Measurements from ENCODE around the gene SLC30A1.
"Not testable (repeated sequence)": the region's sequence is repeated elsewhere in the genome, so short reads cannot be mapped to it uniquely, and the experiment has no call there.

The SLC30A1 gene

DNA sequence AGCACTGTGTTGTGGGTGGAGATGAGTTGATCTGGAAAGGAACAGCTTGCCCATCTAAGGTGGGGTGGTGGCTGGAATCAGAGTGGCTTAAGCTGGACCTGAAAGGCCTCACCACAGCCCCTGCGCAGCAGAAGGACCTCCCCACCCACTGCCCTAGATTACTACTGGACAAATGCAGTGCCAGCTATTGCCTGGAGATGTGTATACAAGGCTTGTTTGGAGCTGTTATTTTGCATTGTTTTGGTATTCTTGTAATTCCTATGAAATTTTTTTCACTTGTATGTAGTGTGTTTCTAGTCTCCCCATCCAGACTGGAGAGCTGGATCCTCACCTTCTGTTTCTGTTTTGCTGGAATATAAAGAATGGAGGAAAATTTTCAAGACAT, 1.3 kb upstream of the SLC30A1 start:
- DNase-seq, result no peak

DNA sequence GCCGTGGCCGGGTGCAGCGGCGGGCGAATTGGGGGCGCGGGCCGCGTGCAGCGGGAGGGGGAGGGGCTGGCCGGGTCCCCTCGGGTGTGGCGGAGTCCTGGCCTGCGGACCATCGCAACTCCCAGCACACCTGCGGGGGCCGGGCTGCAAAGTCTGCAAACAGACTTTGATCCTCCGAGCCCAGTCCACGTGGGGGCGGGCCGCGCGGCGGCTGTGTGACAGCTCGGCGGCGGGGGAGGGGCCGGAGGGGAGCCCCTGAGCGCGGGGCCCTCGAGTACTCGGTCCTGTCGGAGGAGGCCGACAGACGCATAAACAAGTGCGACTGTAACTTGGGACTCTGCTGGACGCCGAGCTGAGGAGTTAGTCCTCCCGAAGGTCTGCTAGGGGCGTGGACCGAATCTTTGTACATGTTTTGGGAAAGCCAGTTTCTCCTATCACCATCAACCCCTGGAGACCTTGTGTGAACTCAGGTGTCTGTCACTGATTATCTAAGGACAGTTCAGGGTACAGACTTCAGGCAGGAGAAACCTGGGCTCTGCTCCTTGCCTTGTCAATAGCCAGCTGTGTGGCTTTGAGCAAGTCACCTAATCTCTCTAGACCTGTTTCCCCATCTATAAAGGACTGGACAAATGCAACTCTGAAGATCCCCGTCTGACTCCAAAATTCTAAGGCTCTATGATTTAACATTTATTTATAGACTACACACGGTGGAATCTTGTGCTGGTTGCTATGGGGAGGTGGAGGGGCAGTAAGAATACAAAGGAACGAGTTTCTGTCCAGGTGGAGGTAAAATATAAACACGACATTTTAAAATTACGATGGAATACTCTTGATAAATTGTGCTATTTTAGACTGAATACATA, 710 bp upstream of the SLC30A1 start:
- DNase-seq, result peak; percentile 76

DNA sequence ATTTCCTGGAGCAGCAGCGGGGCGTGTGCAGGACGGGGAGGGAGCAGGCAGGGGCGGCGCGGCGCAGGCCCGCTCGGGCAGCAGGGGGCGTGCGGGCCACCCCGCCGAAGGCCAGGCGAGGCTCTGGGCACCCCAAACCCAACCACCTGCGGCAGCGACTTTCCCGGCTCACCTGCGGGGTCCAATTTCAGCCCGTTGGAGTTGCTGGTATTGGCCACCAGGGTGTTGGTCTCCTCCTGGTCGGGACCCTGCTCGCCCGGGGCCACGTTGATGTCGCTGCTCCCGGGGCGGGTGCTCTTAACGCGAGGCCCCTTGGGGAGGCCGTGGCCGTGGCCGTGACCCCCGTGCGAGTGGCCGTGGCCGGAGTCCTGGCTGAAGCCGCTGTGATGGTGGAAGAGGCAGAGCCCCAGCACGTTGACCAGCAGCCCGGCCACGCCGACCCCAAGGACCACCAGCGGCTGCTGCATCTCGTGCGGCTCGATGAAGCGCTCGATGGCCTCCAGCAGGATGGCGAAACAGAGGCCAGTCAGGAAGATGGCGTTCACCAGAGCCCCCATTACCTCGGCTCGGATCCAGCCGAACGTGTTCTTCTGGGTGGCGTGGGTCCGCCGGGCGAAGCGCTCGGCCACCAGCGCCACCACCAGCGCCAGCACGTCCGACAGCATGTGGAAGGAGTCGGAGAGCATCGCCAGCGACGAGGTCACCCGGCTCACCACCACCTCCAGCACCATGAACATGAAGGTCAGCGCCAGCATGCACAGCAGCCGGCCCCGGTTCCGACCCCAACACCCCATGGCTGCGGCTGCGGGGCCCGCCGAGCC, 932 bp downstream of the SLC30A1 start:
- peak; percentile 53 for DNase-seq

DNA sequence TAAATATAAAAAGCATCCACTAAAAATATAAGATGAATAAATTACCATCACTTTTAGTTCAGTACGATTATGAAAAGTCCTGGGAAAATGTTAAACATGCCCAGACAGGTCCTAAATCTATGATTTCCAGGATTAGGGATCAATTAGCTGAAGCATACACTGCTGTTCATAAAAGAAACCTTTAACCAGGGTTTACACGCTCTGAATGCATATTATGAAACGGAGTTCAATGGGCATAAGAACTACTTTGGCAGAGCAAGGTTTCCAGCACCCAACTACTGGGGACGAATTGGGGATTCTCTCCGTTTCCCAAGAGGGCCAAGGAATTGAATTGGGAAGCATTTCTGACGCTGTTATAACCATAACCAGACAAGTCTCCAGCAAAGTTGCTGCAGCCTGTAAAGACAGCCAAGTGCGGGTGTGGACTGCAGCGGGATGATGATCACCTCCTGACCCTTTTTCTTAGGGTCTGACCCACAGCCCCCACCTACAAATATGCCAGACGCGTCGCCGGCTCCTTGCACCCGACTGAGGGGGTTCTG, 1.6 kb downstream of the SLC30A1 start:
- peak; percentile 52 for DNase-seq

DNA sequence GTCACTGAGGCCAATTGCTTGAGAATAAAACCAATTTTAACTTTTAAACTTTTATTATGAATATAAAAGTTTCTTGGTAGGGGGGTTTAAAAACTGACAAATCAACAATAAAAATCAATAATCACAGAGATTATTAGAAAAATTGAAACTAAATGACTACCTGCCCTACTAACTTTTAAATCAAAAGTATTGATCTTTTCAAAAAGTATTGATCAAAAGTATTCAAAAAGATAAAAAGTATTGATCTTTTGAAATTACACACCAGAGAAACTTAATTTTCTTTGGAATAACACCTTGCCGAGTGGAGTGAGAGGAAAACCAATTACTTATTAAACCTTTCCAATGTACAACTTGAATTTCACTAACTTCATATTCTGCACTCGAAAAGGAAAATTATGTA, 2.2 kb downstream of the SLC30A1 start:
- DNase-seq, result no peak

DNA sequence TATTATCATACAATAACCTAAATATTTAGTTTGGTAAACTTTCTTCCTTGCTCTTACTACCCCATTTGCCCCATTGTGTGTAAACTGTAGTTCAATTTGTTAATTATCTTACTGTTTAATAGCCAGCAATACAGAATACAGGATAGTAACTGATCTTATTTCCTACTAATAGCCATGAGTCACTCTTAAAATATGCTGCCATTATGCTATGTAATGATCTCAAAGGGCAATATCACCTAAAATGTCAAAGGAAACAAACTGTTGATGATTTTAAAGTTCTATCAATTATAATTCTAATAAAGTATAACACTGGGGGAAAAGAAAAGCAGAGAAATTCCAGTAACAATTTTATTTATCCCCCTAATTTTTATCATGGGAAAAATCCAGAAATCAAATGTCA, 4.3 kb downstream of the SLC30A1 start:
- DNase-seq, result no peak

DNA sequence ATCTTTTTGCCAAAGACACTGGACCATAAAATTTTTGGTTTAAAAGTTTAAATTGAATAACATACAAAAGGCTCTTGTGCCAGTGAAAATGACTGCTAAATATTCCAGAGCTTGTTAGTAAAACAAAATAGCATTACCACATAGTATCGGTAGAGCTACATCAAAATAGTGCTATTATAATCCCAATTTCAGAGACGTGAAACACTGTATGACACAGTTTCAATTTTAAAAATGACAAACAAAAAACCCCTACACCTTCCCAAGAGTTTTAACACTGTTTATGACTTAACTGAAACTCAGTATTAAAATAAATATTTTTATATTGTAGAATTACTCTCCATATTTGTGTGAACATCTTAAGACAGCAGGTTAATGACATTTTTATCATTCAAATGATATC, 7.0 kb downstream of the SLC30A1 start:
- no peak for DNase-seq

DNA sequence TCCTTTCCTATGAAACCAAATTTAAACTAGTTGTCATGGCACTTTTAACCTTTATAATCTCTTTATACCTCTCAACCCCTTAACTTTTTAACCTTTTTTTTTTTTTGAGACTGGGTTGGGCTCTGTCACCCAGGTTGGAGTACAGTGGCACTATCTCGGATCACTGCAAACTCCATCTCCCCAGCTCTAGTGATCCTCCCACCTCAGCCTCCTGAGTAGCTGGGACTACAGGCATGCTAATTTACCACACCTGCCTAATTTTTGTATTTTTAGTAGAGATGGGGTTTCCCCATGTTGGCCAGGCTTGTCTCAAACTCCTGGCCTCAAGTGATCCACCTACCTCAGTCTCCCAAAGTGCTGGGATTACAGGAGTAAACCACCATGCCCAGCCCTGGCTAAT, 8.6 kb downstream of the SLC30A1 start:
- not testable (repeated sequence) for DNase-seq

DNA sequence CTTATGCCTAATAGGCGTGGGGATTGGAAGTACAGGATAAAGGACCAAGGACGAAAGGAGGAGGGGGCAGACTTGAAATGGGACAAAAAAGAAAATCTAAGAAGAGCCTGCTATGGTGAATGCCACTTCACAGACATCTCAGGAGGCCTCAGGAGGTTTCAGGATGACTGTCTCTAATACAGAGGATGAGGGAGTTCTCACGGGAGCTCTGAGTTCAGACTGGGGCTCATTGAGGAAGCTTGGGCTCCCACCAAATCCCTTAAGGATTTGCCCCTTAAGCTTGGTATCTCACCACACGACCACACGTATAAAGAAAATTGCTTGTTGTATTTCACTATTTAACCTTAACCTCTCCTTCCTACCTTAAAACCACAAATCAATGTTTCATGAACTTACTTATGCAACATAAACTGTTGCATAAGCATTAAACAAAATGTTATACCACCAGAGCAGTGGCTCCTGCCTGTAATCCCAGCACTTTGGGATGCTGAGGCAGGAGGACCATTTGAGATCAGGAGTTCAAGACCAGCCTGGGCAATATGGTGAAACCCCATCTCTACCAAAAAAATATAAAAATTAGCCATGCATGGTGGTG, 12.4 kb downstream of the SLC30A1 start:
- DNase-seq, result no peak

DNA sequence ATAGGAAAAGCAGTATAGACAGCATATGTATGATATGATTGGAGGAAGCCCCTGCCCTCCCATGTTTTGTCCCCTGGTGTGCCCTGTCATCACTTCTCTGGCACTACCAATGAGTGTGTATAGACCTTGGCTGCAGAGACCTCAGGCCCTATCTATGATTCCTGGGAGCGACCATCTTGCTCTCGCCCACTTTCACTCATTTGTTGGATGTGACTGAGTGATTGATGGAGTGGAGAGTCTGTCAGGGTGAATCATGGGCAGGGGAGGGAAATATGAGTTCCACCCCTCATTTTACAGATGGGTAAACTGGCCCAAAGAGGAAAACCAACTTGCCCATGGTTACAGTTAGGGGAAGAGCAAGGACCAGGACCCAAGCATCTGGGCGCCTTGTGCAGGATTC, 14.9 kb downstream of the SLC30A1 start:
- DNase-seq, result no peak

DNA sequence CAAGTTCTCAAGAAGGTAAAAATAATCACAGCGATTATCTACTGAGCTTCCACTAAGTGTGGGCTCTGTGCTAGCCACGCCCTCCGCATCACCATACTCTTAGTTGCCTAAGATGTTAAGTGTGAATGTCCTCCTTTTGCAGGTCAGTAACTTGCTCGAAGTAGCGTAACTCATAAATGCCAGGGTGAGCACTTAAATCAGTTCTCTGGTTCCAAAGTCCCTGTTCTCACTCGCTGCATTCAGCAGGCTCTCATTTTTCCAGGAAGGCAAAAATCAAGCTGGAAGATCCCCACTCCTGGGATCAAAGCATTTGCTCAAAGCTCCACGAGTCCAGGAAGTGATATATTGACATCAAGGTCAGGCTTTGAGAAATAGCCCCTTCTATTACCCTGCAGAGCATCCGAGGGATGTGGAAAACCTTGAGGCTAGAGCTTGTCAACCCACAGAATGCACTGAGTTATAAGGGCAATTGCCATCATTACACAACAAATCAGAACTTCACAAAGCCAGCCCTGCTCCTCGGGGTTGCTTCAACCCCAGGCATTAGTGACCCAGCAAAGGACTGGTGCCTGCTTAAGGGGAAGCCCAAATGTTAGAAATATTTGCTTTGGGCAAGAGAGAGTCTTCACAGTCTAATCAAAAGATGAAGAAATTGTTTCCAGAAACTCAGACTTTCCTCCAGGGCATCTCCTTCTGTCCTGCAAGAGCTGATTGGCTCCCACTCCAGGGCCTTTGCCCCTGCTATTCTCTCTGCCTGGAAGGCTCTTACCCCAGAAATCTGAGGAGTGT, 19.5 kb downstream of the SLC30A1 start:
- DNase-seq, result no peak

DNA sequence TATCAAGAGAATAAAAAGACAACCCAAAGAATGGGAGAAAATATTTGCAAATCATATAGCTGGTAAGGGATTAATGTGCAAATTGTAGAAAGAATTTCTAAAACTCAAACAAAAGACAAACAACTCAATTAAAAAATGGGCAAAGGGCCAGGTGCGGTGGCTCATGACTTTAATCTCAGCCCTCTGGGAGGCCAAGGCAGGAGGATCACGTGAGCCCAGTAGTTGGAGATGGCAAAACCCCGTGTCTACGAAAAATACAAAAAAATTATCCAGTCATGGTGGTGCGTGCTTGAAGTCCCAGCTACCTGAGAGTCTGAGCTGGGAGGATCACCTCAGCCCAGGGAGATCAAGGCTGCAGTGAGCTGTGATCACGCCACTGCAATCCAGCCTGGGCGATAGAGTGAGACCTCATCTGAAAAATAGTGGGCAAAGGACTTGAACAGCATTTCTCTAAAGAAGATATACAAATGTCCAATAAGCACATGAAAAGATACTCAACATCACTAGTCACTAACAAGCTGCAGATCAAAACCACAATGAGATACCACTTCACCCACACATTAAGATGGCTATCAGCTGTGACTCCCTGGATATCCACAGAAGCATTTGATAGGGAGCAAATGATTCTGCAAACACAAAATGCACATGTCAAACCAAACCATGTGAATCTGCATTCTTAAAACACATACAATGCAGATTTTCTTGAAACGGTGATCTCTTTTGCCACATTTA, 20.9 kb downstream of the SLC30A1 start:
- no peak for DNase-seq

DNA sequence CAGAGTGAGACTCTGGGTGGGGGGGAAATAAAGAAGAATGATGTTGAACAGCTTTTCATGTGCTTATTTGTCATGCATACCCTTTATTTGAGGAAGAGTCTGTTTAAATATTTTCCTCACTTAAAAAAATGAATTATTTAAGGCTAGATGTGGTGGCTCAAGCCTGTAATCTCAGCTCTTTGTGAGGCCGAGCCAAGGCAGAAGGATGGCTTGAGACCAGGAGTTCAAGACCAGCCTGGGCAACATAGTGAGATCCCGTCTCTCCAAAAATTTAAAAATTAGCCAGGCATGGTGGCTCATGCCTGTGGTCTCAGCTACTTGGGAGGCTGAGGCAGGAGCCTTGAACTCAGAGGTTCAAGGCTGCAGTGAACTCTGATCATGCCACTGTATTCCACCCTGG, 25.4 kb downstream of the SLC30A1 start:
- no peak for DNase-seq

DNA sequence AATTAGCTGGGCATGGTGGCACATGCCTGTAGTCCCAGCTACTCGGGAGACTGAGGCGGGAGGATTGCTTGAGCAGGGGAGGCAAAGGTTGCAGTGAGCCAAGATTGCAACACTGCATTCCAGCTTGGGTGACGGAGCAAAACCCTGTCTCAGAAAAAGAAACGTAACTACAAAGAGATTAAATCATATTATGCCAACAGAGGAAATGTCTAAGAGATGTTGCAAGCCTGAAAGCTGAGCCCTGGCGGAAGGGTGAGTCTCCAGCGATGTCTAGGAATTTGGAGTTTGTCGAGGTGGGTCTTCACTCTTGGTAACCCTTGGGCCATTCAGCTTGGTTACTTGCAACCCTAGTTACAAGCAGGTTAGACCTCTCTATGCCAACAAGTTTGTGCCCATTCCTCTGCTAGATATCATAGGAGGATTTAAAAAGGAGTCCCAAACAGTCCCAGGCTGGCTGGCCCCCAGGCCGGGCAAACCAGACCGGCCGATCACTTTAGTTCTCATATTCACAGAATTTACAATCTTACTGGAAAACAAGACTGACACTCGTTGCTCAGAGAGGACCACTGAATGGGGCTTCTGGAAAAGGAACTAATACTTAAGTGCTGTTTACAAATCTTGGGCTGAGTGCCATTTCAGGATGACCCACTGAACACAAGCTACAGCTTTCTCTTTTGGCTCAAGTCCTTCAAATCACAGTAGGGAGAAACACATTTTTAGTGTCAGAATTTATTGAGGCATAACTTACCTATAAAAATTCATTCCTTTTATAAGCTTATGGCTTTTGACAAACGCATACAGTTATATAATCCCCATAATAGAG, 27.1 kb downstream of the SLC30A1 start:
- no peak for DNase-seq

DNA sequence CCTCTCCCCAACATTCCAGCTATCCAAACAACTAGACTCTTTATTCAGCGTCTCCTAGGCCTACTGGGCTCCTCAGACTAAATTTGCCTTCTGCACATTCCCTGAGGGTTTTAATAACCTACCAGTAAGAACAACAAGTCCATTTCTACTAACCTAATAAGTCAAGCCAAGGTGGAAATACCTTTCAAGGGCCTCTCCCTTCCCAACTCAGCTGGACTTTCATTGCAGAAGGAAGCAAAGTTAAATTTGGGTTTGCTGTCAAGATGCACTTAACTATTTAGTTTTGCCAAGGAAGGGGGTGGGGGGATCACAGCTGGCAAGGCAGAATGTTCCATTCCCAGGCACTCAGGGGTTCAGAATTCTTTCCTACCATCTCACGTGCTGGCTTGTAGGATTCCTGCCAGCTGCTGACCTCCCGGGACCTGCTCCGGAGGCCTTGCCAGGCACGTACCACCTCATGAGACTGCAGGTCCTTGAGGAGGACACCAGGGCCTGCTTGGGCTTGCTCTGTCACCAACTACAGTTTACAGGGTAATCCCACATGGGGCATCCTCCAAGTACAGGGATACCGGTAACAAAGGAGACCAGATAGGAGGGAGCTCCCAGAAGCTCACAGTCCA, 29.8 kb downstream of the SLC30A1 start:
- no peak for DNase-seq

DNA sequence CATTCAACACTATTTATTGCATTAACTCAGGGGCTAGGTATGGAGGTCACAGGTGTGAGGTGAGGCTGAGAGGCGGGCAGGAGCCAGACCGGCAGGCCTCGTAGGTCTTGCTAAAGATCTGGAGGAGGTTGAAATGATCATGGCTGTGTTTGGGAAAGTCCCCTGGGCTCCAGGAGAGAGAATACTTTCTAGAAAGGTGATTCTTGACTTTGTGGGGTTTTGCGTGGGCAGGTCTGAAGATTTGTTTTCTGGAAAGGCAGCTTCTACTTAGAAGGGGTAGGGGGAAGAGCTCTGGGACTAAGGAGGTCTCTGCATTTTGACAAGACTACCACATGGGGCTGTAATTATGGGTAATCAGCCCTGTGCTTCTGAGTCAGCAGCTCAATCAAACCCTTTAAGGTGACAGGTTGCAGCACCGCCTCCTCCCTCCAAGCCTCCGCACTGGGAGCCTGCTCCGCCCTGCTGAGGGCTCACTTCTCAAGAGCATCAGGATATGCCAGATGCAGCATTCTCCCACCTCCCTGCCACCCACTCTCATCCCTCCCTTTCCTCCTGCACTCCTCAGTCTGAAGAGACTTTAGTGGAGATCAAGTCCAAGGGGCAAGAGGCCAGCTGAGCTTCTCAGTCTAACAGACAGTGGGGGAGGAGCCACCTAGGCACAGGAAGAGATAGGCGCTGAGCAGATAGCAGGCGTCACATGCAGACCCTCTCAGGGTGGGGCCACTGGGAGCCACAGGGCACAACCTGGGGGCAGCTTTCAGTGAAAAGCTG, 30.5 kb downstream of the SLC30A1 start:
- peak; percentile 1 for DNase-seq

DNA sequence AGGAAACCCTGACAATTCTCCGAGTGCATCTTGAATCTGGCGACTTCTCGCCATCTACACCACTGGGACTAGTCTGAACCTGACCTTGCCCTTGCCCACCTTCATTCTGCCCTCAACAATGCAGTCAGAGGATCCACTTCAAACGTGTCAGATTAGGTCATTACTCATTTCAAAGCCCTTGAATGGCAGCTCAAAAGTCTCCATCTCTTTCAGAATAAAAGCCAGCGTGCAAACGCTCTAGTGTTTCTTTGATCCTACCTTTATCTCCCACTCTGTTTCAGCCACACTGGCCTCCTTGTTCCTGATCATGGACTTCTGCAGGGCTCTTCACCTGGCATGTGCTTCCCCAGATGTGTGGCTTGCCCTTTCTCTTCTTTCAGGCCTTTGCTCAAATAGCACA, 31.3 kb downstream of the SLC30A1 start:
- peak; percentile 60 for DNase-seq

DNA sequence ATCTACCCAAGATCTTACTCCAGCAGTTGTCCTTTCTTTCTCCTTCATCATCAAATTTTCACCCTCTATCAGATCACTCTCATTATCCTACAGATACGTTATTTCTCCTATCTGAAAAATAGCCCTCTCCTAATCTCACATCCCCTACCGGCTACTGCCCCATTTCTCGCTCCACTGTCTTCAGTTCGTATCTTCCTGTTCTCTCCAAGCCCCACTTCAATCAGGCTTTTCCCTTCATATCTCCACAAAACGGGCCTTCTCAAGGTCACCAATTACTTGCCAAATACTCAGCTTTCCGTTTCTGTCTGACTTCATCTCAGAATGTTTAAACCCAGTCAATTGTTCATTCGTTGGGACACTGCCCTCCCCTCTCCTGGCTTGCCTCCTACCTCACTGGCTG, 32.4 kb downstream of the SLC30A1 start:
- DNase-seq, result no peak

DNA sequence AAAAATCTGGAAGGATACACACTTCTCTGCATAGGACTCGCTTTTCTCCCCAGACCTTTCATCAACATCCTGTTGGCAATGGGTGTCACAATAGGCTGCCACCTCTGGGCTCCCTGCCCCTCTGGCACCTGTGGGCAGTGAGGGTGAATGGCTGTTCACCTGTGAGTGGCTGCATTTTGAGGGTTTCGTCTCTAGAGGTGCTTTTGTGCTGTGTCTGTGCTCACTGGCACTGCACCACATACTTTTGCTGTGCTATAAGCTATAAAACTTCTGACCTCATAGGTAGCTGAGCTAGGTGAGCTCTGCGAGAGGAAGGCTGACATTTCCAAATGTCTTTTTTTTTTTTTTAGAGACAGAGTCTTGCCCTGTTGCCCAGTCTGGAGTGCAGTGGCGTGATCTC, 35.9 kb downstream of the SLC30A1 start:
- DNase-seq, result no peak
